HG02970 (cell line): Measurements from ENCODE around the gene DBNDD1.
"Not testable (repeated sequence)": the region's sequence is repeated elsewhere in the genome, so short reads cannot be mapped to it uniquely, and the experiment has no call there.

Source experiments
- ATAC-seq: cut with Tn5 transposase; IDR thresholded peaks from one replicate; pipeline ENCODE4 v1.9.1; 2021; ENCODE audit warnings: mild to moderate bottlenecking, moderate library complexity, moderate number of reproducible peaks; ENCODE audit not compliant: unreplicated experiment, low FRiP score

The DBNDD1 gene

GRCh38 chr16:90015586-90016338 lies 3.5 kb downstream of the DBNDD1 start:
- no peak for ATAC-seq

DNA sequence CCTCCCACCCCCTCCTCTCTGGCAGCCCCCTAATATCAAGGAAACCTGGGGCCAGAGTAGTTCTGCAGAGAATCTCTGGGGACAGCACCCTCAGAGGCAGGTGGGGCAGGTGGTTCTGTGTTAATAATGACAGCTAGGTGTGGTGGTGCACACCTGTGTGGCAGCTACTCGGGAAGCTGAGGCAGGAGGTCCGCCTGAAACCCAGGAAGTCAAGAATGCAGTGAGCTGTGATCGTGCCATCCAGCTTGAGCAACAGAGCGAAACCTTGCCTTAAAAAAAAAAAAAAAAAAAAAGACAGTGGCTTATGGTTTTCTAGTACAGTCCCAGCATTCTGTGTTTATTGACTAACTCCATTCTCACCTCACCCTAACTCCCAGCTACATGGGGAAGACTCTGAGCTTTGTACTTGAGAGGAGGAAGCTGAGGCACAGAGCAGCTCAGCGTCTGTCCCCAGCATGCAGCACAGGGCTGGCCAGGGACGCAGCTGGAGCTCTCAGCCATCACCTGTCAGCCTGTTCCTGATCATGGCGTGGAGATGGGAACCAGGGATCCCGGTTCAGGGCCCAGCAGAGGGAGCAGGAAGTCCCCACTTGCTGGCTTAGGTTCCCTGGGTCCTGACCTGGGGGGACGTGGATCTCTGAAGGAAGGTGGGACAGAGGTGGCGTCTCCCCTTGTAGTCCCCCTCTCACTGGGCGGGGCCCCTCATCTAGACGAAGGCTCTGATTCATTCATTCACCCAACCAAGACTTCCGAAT lies 6.1 kb downstream of the DBNDD1 start:
- no peak for ATAC-seq

- no peak for ATAC-seq
These were observed 7.3 kb downstream of the DBNDD1 start for GRCh38 chr16:90011908-90012501.

DNA sequence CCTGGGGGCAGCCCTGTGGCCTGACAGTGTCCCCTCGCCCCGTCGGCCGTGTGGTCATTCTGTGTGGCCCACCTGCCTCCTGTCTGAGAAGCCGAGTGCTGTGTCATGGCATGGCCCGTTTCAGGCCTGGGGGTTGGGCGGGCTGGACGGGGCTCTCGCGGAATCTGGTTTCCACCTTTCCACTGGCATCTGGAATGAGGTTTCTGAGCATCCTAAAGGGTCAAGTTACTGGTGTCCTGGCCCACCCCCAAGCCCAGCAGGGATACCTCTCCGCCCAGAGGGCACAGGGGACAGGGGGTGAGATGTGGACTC lies 7.8 kb downstream of the DBNDD1 start:
- ATAC-seq, result no peak

DNA sequence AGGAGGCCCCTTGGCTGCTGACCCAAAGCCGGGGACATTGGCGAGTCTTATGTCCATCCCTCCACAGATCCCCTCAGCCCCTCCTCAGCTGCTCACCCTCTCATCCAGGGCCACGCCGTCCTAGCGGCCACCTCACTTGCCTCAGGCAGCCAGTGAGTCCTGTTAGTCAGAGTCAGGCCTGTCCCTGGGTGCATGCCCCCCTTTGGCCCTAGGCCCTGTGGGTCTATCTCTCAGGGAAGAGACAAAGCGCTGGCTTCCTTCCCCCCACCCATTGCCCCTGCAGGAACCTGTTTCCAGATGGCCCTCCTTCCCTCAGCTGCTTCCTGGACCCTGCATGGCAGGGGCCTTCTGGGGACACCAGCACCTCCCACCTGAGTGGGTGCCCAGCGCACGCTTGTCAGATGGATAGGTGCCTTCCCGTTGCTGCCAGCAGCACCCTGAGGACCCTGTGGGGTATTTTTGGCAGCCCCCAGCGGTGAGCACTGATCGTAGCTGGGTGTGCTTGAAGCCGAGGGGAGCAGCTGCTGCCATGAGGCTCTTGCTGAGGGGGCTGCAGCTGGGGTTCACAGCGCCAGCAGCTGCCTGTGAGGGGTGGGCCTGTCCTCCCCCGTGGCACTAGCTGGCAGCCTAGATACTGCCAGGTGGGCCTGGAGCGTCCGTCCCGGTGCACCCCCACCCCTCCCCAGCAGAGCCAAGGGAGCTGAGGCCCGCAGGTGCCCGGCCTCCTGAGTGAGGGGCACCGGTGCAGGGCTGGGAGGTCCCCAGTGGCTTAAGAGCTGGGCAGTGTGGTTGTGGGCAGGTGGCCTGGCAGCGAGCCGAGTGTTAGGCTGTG lies 8.4 kb downstream of the DBNDD1 start:
- ATAC-seq, result no peak

GRCh38 chr16:90009172-90009899 lies 9.9 kb downstream of the DBNDD1 start:
- ATAC-seq, result no peak

- no peak for ATAC-seq
These were observed 10.5 kb downstream of the DBNDD1 start for GRCh38 chr16:90008708-90009145.

DNA sequence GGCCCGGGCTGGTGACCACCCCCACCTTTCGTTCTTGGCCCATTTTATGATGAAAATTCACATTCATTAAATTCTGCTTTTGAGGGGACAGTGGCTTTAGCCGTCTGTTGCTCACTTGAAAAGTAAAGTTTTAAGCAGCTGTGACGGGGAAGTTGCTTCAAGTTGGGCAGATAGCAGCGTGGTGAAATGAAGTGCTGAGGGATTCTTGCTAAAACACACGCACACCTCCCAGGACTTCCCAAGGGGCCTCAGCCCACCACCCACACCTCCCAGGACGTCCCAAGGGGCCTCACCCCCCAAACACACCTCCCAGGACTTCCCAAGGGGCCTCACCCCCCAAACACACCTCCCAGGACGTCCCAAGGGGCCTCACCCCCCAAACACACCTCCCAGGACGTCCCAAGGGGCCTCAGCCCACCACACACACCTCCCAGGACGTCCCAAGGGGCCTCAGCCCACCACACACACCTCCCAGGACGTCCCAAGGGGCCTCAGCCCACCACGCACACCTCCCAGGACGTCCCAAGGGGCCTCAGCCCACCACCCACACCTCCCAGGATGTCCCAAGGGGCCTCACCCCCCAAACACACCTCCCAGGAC lies 11.5 kb downstream of the DBNDD1 start:
- ATAC-seq, result not testable (repeated sequence)

DNA sequence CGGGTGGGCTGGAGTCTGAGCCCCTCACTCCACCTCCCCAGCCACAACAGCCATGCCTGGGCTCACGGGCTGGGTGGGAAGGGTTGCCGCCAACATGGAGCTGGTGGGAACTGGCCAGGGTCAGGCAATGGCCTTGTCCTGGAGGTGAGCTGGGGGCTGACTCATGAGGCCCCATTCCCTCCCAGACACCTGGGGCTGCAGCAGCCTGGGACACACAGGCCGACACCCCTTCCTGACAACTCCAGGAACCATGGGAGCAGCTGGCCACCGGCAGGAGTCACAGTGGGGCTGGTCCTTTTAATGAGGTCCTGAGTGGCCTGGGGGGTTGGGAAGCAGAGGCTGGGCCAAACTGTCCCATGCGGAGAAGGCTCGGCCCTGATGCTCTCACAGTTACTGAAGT lies 12.2 kb downstream of the DBNDD1 start:
- ATAC-seq, result no peak

DNA sequence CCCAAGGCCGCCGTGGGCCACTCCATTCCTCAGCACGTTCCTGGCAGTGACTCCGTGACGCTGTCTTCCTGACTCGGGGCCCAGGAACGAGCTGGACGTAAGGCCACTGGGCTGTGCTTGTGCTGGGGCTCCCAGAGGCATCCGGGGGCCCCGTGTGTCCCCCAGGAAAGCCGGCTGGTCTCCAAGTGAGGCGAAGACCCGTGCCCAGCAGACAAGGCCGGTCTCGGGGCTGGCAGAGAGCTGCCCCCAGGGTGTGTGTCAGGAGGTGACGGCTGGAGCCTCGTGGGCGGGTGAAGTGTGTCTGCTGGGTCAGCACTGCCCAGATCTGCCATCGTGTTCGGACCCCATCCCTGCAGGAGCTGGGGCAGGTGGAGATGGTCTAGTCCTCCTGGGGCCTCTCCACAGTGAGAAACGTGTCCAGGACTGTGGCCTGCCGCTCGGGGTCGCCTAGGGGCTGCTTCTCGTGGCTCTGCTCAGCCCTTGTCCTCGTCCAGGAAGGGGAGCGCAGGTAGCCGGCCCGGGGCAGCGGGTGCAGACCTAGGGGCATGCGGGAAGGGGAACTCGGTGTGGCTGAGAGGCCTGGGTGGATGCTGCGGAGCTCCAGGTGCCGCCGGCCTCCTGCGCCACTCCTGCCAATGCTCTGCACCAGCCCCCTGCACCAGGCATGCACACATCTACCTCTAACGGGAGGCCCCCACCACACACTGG lies 13.1 kb downstream of the DBNDD1 start:
- no peak for ATAC-seq

DNA sequence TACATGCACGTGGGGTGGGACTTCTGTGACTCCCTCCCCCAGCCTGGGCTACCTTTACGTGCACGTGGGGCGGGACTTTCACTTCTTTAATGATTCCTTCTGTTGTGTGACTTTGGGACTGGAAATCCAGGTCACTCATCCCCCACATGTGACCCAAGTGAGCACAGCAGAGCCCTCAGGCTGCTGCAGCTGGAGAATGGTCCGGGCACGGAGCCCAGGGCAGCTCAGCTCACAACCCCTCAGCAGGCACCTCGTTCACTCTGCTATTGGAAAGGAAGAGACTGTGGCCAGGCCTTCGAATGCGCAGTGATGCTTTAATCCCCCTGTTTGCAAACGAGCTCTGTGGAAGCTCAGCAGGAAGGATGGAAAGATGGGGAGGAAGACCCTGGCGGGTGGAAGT lies 14.7 kb downstream of the DBNDD1 start:
- ATAC-seq, result no peak

- no peak for ATAC-seq
These were observed 16.5 kb downstream of the DBNDD1 start for GRCh38 chr16:90002759-90003158.

DNA sequence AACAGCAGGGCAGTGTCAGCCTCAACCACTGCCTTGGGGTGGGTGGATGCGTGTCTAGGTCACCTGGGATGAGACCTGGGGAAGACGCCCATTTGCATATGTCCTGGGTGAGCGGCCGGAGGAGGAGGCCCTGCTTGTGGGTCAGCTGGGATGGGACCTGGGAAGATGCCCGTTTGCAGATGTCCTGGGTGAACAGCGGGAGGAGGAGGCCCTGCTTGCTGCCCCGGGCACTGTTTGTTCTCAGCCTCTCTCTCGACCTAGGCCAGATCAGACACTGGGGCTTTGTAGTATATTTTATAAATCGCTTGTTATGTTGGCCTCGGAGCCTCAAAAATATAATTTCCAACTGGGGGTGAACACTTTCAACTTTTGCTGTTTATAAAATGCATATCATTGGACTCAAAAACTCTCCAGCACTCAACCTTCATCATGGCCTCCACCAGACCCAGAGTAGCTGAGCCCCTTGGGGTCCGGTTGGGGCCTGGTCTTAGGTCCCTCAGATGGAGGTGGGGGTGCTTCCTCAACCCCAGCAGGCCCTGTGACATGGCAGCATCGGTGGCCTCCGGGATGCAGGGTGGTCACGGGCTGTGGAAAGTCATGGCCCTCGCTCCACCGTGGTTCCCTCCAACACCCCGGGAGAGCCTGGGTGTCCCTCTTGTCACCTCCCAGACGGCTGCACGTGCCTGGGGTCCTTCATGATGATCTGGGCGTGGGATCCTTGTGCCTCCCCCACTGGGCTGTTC lies 17.3 kb downstream of the DBNDD1 start:
- ATAC-seq, result no peak

- ATAC-seq, result no peak
These were observed 18.4 kb downstream of the DBNDD1 start for GRCh38 chr16:90000733-90001427.

- no peak for ATAC-seq
These were observed 19.3 kb downstream of the DBNDD1 start for GRCh38 chr16:89999831-90000574.

GRCh38 chr16:89996178-89996489 lies 23.1 kb downstream of the DBNDD1 start:
- ATAC-seq, result no peak

- ATAC-seq, result not testable (repeated sequence)
These were observed 23.6 kb downstream of the DBNDD1 start for GRCh38 chr16:89995475-89996177.
